DOHH2 (cell line): ENCODE data around the gene ANXA3.

Source experiments
- H3F3A ChIP-seq: fragments of 200-600 bp; sonication (generic), shearing (Covaris generic); 2 replicates; pipeline ENCODE4 v1.6.0; 2016; ENCODE audit warnings: antibody characterized with exemption, mild to moderate bottlenecking; ENCODE audit not compliant: control insufficient read depth, insufficient read depth
- H3K27ac ChIP-seq: fragments of 200-600 bp; sonication (generic); 2 replicates; pipeline ENCODE4 v1.5.1; 2014; ENCODE audit warnings: low read depth, mild to moderate bottlenecking, low read length, moderate library complexity
- H3K27me3 ChIP-seq: fragments of 200-600 bp; sonication (generic); 2 replicates; pipeline ENCODE4 v1.6.1; 2014; ENCODE audit warnings: mild to moderate bottlenecking, low read length, mixed read lengths; ENCODE audit not compliant: control insufficient read depth
- H3K36me3 ChIP-seq: fragments of 200-600 bp; sonication (generic); 2 replicates; pipeline ENCODE4 v1.6.1; 2014; ENCODE audit warnings: mild to moderate bottlenecking, low read length, moderate library complexity, mixed read lengths; ENCODE audit not compliant: control insufficient read depth
- H3K4me1 ChIP-seq: fragments of 200-600 bp; sonication (generic); 2 replicates; pipeline ENCODE4 v1.6.1; 2014; ENCODE audit warnings: mild to moderate bottlenecking, low read length, mixed read lengths; ENCODE audit not compliant: control insufficient read depth
- H3K4me2 ChIP-seq: fragments of 200-600 bp; sonication (generic); 2 replicates; pipeline ENCODE4 v1.6.0; 2014; ENCODE audit warnings: mild to moderate bottlenecking, low read length, moderate library complexity
- H3K4me3 ChIP-seq: fragments of 200-600 bp; sonication (generic); 2 replicates; pipeline ENCODE4 v1.5.1; 2014; ENCODE audit warnings: mild to moderate bottlenecking, low read length, mixed read lengths
- H3K79me2 ChIP-seq: fragments of 200-600 bp; sonication (generic); 2 replicates; pipeline ENCODE4 v1.6.1; 2014; ENCODE audit warnings: mild to moderate bottlenecking, low read length, mixed read lengths; ENCODE audit not compliant: control insufficient read depth
- H3K9me2 ChIP-seq: fragments of 200-600 bp; sonication (generic); replicated peaks from 2 replicates; pipeline ENCODE4 v1.6.1; 2014; ENCODE audit warnings: mild to moderate bottlenecking, low read length, mixed read lengths; ENCODE audit not compliant: control insufficient read depth
- H3K9me3 ChIP-seq: fragments of 200-600 bp; sonication (generic); 2 replicates; pipeline ENCODE4 v1.6.1; 2014; ENCODE audit warnings: antibody characterized with exemption, low read length, mixed read lengths; ENCODE audit not compliant: control insufficient read depth, insufficient read depth
- H4K20me1 ChIP-seq: fragments of 200-600 bp; sonication (generic); 2 replicates; pipeline ENCODE4 v1.6.0; 2014; ENCODE audit warnings: low read depth, mild to moderate bottlenecking, antibody characterized with exemption, low read length, moderate library complexity; ENCODE audit not compliant: control insufficient read depth, insufficient read depth
- CTCF ChIP-seq: fragments of 200-600 bp; sonication (generic); IDR thresholded peaks from one replicate; pipeline ENCODE4 v1.5.1; 2014; ENCODE audit warnings: antibody characterized with exemption, mild to moderate bottlenecking, low read depth, low read length; ENCODE audit not compliant: poor library complexity, severe bottlenecking
- EZH2phosphoT487 ChIP-seq: fragments of 200-600 bp; sonication (generic); IDR thresholded peaks from 2 replicates; pipeline ENCODE4 v1.6.1; 2017; ENCODE audit warnings: borderline replicate concordance, mild to moderate bottlenecking, antibody characterized with exemption, low read length, moderate library complexity, mixed read lengths

Gene ANXA3

GRCh38 chr4:78606530-78607095 is 55.0 kb downstream of the ANXA3 start:
- Histone ChIP-seq H3K4me2 (no peak overlapping the region), H3K9me2 (no peaks in the 10 kb centered on the region), H4K20me1 (no peaks in the 10 kb centered on the region), H3K27ac (no peak overlapping the region), H3K36me3 (no peaks in the 10 kb centered on the region), H3K79me2 (no peaks in the 10 kb centered on the region), H3K9me3 (no peaks in the 10 kb centered on the region), H3K4me3 (no peak overlapping the region), H3K4me1 (peaks cover 20% of the 10 kb centered on the region), H3F3A (0 out of 2 replicates have a peak, but pooled peaks cover 2% of the 10 kb centered on the region), H3K27me3 (no peaks in the 10 kb centered on the region)
- TF ChIP-seq CTCF (no peak), EZH2phosphoT487 (no peak)

DNA sequence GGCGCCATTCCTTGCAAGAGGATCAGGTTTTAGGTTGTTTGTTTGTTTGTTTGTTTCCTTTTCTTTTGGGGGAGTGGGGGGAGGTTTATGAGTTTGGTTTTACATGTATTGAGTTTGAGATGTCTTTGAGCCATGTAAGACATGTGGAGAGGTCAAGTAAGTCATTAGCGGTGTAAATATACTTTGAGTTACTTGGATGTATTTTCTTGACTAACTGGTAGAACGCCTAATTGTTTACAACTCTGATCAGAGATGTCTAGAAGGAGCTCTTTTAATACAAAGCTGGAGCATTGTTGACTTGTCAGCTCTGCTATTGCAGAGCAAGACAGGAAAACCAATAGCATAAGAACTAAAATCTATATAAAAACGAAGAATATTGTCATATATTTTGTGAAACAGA is 57.1 kb downstream of the ANXA3 start:
- H3K9me3 ChIP-seq, result no peaks in the 10 kb centered on the region
- peaks cover 41% of the 10 kb centered on the region for H3K4me1 ChIP-seq
- H3K79me2 ChIP-seq, result no peaks in the 10 kb centered on the region
- H3F3A ChIP-seq, result 0 out of 2 replicates have a peak, but pooled peaks cover 2% of the 10 kb centered on the region
- no peak overlapping the region for H3K27ac ChIP-seq
- no peaks in the 10 kb centered on the region for H4K20me1 ChIP-seq
- H3K27me3 ChIP-seq, result no peaks in the 10 kb centered on the region
- TF ChIP-seq CTCF (no peak), EZH2phosphoT487 (no peak)
- H3K9me2 ChIP-seq, result no peaks in the 10 kb centered on the region
- H3K4me3 ChIP-seq, result no peak overlapping the region
- no peak overlapping the region for H3K4me2 ChIP-seq
- H3K36me3 ChIP-seq, result no peaks in the 10 kb centered on the region

DNA sequence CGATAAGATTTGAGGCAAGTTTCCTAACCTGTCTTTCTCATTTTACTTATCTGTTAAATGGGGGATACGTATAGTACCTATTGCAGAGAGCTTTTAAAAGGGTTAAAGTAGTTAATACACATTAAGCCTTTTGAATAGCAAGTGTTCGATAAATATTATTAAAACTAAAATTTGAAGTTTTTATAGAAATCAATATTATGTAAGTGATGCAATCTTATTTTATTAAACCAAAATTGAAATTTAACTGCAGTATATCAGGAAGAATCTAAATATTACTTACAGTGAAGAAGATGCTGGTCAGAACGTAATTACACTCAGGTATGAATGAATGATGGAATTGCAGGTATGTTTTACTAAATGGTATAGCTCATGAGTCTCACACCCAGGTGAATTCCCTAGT is 58.0 kb downstream of the ANXA3 start:
- Histone ChIP-seq H3K4me1 (peaks cover 46% of the 10 kb centered on the region), H3K4me3 (no peak overlapping the region), H3K27ac (no peak overlapping the region), H3F3A (0 out of 2 replicates have a peak, but pooled peaks cover 2% of the 10 kb centered on the region), H3K9me2 (no peaks in the 10 kb centered on the region), H3K9me3 (no peaks in the 10 kb centered on the region), H3K36me3 (no peaks in the 10 kb centered on the region), H4K20me1 (no peaks in the 10 kb centered on the region), H3K27me3 (no peaks in the 10 kb centered on the region), H3K79me2 (no peaks in the 10 kb centered on the region), H3K4me2 (no peak overlapping the region)
- no peak for TF ChIP-seq CTCF
- no peak for TF ChIP-seq EZH2phosphoT487
